Stimulated activated CD8-positive, alpha-beta memory T cell treated with anti-CD3 and anti-CD28 coated beads, Interleukin-4, amount 100 ng/mL, for 24 hours (primary cell): ENCODE results near the gene SYS1.
A peak's percentile ranks its signal among the peaks of the same experiment; 100 is the strongest.

ENCODE experiments used
- DNase-seq: peaks from one replicate; pipeline ENCODE4 v3.0.0-alpha.2; 2020; ENCODE audit warnings: low read depth

SYS1 gene

DNA sequence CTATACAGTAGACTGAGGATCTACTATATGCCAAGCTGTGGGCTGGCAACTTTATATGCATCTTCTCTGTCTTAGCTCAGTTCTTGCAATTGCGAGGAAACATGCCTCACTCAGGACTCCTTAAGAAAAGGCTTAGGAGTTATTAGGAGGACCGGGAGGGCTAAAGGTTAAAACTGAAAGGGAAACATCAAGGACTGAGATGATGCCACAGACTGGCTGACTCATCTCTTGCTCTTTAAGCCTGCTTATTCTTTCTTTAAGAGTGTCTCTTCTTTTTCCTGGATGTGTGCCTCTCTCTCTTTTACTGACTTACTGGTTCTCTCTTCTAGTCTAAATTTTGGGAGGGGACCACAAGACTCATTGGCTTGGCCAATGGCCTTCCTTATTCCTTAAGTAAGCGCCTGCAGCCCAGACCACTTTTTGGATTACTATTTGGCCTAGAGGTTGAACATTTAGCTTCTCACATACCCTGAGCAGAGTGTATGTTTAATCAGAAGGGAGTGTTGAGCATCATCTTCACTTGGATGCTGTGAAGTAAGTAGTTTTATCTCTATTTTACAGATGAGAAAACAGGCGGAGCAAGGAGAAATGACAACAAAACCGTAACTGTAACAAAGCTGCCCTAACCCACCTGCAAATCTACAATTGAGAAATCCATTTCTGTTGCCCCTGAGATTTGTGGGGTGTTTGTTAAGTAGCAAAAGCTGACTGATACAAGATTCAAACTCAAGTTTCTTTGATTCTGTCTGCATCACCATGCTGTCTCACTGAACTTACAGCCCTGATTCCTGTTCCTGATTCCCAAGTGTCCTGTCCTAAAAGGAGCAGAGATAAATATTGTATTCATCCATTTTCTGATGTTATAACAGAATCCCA lies 7.5 kb upstream of the SYS1 start:
- no peak for DNase-seq

DNA sequence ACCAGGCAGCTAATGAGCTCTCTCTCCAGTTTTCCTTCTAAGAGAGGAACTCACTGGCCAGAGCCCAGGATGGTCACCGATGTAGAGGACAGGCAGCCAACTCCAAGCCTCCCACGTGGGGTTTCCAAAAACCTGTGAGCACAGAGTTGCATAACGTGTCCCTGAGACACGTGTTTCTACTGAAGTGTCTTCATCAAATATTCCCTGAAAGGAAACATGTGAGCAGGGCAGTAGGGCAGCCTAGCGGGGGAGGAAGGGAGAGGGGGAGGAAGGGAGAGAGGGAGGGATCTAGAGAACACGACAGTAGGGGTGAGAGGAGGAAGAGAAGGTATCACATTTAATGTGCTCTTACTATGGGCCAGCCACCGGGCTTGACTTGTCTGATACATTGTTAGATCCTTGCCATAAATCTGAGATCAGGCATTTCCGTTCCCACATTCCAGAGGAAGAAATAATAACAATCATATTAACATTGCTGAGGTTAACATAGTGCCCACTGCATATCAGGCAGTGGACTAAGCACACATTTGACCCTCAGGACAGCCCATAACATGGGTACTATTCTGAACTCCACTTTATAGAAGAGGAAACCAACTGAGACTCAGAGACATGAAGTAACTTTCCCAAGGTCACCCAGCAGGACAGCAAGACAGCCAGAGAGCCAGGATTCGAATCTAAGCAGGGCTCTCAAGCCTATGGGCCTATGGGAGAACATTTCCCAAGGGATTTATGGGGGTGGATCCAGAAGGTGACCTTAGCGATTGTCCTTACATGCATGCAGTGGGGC lies 4.5 kb upstream of the SYS1 start:
- no peak for DNase-seq

DNA sequence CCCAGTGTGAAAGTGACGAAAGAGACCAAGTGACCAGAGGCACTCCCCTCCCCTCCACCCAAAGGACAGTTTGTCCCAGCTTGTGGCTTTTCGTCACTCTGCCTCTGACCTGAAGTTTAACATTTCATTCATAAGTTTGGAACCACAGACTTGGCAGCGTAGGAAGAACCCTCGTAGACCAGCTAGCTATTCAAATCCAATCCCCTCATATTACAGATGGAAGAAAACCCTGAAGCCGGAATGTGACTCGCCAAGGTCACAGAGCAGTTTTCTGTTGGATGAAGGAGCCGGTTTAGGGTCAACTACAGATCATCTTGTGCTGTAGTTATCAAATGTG lies 3.9 kb upstream of the SYS1 start:
- DNase-seq, result no peak

DNA sequence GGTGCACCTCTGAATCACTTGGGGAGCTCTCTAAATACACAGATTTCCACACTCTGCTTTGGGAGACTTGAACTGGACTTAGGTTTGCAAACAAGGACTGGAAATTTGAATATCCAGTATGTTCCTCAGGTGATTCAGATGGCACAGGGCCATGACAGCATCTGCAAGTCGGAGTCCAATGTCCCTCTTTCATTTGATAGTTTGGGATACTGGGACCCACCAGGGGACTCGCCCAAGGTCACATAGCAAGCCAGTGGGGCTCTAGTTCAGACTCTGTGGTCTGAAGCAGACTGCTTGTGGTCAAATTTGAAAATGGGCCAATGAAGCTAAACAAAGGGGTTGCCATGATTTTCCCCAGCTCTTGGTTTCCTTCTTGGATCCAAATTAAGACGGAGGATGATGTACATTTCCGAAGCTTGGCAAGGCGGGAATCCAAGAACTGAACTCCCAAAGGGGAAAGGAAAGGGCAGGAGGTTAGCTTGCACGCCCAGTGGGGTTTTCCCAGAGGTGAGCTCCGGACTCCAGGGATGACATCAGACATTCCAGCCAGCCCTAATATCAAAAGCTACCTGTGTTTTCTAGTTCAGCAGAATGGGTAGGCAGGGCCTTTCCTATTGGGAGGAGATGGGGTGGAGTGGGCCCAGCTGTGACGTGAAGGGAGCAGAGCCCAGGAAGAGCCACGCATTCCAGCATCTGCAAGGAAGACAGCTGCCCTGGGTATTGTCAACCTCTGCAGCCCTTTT lies 3.4 kb upstream of the SYS1 start:
- no peak for DNase-seq

DNA sequence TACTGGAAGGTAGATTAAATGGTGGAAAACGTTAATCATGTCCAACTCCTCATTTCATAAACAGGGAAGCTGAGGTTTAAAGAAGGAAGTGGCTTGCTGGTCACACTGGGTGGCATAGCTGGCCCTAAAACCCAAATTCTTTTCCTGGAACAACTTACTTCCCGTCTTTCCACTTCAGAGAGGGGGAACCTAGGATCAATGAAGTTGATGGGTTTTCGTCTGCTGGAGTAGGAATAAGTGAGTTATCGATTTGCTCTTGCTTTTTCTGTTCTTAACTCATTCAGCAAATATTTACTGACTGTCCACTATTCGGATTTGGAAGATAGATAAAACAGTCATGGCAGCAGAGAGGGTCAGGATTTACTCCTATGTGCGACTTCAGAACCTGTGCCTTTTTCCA lies 1.2 kb upstream of the SYS1 start:
- DNase-seq, result no peak

DNA sequence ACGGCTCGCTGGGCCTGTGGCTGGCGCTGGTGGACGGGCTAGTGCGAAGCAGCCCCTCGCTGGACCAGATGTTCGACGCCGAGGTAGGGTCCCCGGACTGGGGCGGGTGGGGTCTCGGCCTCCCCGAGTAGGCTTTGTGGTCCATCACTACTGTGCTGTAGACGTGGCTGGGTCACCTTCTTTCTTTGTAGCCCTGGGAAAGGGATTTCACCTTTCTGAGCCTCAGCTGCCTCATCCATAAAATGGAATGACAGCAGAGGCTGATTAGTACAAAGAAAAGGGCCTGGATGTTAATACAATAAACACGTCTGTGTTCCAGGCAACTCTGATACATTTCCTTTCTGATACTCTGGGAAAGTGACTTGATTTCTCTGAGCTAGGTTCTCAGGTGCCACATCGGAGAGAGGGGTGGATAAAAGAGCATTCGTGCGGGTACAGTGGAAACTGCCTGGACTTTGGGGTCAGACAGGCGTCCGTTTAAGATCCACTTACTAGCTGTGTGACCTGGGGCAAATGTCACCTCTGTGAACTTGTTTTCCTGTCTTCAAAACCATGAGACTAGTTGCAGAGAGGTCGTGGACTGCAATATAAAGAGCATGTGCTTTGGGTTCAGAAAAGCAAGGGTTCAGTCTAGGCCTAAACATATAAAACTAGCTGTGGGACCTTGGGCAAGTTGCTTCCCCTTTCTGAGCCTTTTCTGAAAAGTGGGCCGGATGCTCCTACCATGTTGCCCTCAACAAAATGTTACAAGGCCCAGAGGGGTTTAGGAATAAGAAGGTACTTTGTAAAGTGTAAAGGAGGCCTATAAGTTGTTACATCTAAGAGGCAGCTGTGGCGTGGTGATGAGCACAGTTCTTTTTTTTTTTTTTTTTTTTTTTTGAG lies 896 bp downstream of the SYS1 start:
- no peak for DNase-seq

DNA sequence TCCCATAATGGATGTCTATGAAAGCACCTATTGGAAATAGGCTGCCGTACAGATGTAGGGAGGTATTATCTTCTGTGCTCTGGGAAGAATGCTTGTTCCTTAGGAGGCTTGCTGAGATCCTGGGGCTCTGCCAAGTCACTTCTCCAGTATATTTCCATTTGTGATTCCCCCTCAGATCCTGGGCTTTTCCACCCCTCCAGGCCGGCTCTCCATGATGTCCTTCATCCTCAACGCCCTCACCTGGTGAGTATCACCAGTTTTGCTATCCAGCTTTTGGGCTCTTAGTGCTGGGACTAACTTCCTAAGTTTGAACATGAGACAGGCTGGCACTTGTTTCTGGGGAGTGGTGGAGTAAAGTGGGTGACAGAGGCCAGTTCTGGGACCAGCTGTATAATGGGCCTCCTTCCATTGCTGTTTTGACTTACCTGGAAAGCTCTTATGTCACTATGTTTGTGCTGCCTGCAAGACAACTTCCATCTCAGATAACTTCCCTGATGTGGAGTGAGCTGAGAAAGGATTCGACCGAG lies 2.6 kb downstream of the SYS1 start:
- DNase-seq, result no peak

DNA sequence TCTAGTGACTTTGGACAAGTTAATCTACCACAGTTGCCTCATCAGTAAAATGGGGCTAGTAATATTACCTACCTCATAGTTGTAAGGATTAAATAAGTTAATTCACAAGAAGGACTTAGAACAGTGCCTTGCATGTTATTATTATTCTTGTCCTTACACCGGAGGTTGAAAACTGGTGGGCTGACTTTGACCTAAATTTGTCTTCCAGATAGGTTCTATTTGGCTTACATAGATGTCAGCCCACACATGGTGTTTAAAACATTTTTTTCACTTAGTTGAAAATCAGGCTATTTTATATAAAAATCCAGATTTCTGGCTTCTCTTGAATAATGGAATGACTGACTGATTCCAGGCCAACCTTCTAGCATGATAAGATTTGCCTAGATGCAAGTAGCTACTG lies 3.2 kb downstream of the SYS1 start:
- no peak for DNase-seq

DNA sequence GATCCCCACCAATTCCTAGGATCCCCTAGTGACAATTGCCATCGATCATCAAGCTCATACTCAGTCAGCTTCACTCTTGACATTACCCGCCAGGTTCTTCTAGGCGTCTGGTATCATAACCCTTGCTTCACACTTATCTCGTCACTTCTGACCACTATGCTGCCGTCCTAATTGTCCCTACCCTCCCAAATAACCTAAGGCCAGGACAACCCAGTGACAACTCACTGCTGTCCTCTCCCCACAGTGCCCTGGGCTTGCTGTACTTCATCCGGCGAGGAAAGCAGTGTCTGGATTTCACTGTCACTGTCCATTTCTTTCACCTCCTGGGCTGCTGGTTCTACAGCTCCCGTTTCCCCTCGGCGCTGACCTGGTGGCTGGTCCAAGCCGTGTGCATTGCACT lies 3.7 kb downstream of the SYS1 start:
- no peak for DNase-seq

DNA sequence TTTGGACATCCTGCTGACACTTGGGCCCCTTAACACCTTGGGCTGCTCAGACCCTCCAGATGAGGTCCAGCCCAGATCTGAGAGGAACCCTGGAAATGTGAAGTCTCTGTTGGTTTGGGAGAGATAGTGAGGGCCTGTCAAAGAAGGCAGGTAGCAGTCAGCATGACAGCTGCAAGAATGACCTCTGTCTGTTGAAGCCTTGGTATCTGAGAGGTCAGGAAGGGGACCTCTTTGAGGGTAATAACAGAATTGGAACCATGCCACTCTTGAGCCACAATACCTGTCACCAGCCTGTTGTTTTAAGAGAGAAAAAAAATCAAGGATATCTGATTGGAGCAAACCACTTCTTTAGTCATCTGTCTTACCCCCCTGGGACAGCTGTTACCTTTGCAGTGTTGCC lies 4.2 kb downstream of the SYS1 start:
- no peak for DNase-seq

DNA sequence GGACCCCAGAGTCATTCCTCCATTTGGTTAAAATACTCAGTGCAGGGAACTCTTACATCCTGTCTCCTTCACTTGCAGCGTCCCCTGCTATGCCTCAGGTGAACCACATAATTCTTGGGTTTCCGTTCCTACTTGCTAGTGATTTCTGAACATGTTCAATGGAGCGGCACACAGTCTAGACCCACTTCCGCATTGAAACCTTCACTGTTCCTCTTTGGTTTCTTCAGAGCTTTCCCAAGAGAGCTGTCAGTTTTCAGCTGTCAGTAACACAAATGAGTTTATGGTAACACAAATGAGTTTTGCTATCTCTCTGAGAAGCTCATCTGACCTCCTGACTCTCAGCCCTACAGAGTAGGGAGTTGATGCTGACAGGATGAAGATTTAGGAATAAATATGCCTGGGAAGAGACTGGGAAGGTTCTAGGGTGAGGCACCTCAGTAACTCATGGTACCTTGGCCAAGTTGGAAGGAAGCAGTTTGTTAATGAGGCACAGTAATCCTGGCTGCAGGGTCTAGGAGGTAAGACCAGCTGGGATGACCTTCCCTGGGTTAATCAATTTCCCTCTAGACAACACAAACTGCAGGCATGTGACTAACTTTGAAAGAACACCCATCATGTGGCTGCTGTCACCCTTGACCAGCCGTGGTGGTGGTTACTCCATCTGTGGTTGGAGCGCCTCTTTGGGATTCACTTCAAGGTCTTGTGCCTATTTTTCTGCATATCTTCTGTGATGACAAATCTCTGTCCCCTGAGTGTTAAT lies 5.4 kb downstream of the SYS1 start:
- DNase-seq, result no peak

DNA sequence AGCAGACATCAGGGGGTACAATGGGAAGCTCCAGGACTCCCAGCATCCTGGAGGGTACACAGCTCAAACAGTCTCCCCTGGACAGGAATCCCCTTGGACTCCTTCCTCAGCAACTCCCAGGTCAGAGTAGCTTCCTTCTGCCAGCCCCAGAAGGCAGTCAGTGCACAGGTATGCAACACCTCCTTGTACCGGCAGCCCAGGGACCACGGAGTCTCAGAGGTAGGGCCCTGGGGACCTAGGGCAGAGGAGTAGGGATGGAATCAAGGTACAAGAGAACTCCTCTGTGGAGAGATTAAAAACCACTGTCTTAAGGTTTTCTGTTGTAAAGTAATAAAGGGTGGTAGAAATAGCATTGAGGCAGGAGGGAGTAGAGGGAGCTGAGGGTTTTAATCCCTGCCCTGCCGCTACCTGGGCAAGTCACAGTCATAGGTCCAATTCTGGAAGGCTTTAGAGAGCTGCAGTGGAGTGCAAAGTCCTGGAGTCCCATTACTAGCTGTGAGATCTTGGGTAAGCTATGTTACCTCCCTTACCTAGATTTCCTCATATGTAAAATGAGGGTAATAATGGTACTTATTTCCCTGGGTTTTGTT lies 7.7 kb downstream of the SYS1 start:
- no peak for DNase-seq

DNA sequence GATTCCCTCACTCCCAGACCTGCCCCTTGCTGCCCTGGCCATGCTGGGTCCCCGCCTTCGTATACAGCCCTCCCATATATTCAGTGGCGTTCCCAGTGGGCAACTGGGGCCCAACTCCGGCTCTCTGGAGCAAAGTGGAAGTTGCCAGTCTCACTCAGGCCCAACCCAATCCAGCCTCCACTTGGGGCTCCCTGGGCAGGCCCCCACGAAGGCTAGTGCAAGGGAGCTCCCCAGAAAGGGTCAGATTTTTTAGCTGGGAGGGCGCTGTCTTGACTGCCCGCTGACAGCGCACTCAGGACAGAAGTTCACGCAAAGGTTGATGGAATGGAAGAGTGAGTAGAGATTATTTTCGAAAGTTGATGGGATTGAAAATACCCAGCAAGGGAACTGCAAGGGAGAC lies 9.3 kb downstream of the SYS1 start:
- no peak for DNase-seq

DNA sequence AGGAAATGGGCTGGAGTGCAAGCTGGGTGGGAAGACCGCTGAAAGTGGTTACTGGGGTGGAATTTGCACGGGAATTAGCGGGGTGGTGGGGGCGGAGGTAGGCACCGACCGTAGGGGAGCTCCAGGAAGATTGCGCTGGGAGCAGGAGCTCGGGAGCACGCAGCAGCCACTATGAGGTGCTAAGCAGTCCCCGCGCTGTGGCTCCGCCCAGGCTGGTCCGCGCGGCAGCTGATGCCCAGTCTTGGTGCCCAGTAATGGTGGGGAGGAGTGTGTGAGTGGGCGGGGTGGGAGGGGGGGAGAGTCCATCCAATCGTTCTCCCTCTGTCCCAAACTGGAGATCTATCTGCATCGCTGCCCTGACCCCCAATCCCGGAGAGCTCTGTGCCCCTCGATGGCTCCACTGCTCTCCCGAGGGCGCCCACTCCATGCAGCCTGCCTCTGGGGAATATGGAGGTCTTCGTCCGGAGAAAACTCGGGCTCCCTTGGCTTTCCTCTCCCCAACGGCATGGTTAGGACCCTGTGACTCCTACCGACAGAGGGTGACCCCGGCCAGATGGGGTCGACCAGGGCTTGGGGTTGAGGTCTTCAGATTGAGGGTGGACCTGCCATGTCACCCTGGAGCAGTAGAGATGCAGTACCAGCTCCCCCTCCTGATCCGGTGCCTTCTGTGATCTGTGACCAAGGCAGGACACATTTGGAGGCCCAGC lies 9.8 kb downstream of the SYS1 start:
- no peak for DNase-seq

DNA sequence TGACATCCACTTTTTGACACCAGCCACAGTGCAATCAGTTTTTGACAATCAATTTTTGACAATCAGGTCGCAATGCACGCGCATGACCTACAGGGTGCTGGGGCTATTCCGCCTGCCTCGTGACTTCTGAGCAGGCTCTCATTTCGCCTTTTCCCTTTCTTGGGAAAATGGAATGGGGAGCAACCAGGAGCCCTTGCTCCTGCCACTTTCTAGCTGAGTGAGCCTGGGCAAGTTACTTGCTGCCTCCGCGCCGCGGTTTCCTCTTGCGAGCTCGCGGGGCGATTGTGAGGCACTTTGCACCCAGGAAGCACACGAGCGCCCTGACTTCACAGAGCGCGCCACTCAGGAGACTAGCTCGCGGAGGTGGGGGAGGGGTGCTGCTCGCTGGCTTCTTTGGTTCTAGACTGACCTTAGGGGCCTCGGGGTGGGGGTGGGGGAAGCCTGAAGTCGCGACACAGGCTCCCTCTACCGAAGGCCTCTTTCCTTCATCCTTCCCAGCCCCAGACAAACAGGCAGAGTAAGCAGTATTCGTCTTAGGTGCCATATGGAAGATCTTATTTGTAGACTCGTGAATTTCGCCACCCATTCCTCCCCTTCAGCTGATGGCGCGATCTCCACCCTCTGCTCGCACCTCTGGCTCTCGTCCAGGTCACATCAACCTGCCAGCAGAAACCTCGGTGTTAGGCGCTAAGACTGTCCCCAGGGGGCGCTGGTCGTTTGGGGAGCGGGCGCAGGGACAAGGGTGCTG lies 10.6 kb downstream of the SYS1 start:
- peak; percentile 87 for DNase-seq

DNA sequence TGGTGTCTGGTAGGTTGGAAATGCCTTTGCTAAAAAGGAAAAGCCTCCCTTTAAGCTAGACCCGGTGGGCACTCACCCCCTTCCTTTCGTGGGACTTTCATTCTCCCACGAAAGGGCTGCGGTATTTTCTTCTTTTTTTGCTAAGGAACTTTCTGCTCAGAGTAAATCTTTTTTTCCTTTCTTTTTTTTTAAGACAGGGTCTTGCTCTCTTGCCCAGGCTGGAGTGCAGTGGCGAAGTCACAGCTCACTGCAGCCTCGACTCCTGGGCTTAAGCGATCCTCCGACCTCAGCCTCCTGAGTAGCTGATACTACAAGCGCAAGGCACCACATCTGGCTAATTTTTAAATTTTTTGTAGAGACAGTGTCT lies 11.1 kb downstream of the SYS1 start:
- DNase-seq, result no peak

DNA sequence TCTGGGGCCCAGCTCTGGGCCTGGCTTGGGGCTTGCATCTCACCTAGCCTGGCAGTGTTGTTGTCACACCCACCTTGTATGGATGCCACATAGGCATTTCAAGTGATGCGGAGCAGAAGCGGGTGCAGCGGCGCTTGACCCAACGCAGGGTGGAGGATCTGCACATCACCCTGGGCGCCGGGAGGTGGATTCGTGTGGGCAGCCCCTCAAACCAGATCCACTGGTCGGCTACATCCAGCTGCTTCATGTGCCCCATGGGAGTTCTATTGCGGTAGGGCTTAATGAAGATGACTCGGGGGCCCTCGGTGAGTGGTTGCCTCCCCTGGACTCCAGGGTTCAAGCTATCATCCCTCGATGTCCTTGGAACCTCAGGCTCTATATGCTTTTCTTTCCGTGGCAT lies 12.0 kb downstream of the SYS1 start:
- DNase-seq, result no peak

DNA sequence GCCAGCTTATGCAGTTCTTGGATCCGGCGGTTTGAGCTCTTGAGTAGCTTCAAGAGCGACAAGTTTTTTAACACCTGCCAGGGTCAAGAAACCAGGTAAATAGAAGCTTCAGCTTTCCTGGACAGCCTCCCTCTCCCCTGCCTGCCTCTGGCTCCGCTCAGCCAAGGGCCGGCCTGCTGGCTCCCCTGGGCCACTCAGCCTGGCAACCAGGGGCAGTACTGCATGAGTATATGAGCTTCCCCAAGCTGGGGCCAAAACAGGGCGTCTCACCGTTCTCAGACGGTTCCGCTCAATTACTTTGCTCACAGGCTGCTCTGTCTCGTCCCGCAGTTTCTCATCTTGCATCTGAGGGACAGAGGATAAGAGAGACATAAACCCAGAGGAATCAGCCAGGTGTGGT lies 14.3 kb downstream of the SYS1 start:
- DNase-seq, result no peak

DNA sequence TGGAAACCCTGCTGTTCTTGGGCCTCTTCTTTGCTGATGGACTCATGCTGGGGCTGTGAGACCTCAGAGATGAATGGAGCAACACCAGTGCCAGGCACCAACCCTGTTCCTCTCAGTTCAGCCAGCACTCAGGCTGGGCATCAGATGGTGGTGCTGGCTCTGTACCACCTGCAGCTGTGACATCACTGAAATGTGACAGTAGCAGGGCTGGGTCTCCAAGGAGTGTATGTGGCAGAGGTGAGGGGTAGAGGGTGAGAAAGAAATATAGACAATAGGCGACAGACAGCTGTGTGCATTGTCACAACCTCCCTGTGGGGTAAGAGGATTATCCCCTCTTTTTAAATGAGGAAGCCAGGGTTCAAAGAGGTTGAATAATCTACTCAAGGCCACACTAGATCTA lies 15.2 kb downstream of the SYS1 start, which contains the start of gene TP53TG5:
TP53TG5 (minus strand) TSS at position 135 of the 400 bp plus-strand sequence; CDS start at position 46, 89 bp downstream.
- no peak for DNase-seq
